ENCODE data around the gene ZNF654.
A peak's percentile ranks its signal among the peaks of the same experiment; 100 is the strongest.

GRCh38 chr3:88149509-88150362 is 90.7 kb downstream of the ZNF654 start, which contains the start of gene C3orf38:
- TF ChIP-seq POLR2A (IDR thresholded peaks at IDR 0.05), result peak; percentile 41
- peak in 1 of 4 experiments; percentile 17 for TF ChIP-seq CTCF (IDR thresholded peaks at IDR 0.05)
- peak; percentile 79 for TF ChIP-seq POLR2AphosphoS5 (IDR thresholded peaks at IDR 0.05)

All from prostate gland (tissue), 2 donors.